ENCODE data around the gene SCIMP.

Gene SCIMP

DNA sequence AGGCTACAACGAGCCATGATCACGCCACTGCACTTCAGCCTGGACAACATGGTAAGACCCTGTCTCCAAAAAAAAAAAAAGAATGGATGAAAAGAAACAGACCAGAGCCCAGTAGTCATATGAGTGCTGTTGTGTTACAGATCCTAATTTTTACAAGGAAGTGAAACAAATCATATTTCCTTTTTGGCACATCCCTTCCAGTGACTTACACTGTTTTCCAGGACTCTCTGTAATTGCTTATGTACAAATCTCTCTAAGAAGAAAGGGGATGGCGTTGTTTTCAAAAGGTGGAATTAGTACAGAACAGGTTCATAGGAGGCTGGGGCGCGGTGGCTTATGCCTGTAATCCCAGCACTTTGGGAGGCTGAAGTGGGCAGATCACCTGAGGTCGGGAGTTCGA is 23.2 kb downstream of the SCIMP start:
- no peak for TF ChIP-seq ZFX (IDR thresholded peaks at IDR 0.05; ENCODE audit: borderline replicate concordance)
- no peak for TF ChIP-seq CTCF (IDR thresholded peaks at IDR 0.05)
- no peak overlapping the region for H3K27ac ChIP-seq

- TF ChIP-seq ZFX (IDR thresholded peaks at IDR 0.05; ENCODE audit: borderline replicate concordance) = no peak
- no peak for TF ChIP-seq CTCF (IDR thresholded peaks at IDR 0.05)
- H3K27ac ChIP-seq = no peak overlapping the region
Measured at GRCh38 chr17:5210614-5211252, 23.9 kb downstream of the SCIMP start.

DNA sequence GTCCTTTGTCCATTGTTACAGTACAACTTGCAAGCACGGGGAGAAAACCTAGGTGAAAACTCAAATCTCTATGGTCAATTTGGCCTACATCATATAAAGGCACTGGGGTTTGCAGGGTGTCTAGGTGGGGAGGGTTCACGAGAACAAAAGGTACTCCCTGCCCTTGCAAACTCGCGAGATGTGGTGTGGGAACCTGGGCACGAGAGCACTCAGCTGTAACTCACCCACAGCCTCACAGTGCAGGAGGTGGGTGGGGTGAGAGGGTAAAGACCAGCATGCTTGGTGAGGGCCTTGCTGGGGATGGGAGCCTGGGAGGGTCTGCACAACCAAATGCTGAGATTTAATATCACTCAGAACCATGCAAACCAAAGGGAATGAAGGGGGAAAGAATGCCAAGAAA is 24.6 kb downstream of the SCIMP start:
- H3K27ac ChIP-seq = no peak overlapping the region
- TF ChIP-seq ZFX (IDR thresholded peaks at IDR 0.05; ENCODE audit: borderline replicate concordance) (no peak), CTCF (IDR thresholded peaks at IDR 0.05) (no peak)

DNA sequence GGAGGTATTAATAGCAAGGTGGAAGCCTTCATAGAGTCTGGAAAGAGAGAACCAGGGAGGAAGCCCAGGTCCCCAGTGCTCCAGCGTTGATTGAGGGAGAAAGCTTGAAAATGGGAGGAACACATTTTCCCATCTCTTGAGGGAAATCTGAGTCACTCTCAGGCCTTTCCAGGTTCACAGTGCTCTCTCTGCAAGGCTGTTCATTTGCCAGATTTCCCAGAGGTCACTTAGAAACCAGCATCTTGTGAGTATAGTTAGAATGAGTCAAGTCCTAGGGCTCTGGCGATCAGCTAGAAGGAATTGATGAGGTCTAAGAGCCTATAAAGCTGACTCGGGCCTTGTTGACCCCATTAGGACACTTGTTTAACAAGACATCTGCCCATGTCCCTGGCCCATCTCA is 25.3 kb downstream of the SCIMP start:
- no peak for TF ChIP-seq CTCF (IDR thresholded peaks at IDR 0.05)
- no peak for TF ChIP-seq ZFX (IDR thresholded peaks at IDR 0.05; ENCODE audit: borderline replicate concordance)
- H3K27ac ChIP-seq = no peak overlapping the region

DNA sequence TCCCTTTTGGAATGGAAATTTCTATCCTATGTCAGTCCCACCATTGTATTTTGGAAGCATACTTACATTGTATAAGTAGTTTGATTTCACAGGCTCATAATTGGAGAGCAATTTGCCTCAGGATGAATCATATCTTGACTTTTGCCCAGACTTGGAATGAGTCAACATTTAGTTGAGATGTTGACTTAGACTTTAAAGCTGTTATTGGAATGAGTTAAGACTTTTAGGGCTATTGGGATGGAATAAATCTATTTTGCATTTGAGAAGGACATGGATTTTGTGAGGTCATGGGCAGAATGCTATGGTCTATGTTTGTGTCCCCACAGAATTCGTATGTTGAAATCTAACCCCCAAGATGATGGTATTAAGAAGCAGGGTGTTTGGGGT is 30.8 kb downstream of the SCIMP start:
- no peak overlapping the region for H3K27ac ChIP-seq
- TF ChIP-seq ZFX (IDR thresholded peaks at IDR 0.05; ENCODE audit: borderline replicate concordance) = no peak
- no peak for TF ChIP-seq CTCF (IDR thresholded peaks at IDR 0.05)

DNA sequence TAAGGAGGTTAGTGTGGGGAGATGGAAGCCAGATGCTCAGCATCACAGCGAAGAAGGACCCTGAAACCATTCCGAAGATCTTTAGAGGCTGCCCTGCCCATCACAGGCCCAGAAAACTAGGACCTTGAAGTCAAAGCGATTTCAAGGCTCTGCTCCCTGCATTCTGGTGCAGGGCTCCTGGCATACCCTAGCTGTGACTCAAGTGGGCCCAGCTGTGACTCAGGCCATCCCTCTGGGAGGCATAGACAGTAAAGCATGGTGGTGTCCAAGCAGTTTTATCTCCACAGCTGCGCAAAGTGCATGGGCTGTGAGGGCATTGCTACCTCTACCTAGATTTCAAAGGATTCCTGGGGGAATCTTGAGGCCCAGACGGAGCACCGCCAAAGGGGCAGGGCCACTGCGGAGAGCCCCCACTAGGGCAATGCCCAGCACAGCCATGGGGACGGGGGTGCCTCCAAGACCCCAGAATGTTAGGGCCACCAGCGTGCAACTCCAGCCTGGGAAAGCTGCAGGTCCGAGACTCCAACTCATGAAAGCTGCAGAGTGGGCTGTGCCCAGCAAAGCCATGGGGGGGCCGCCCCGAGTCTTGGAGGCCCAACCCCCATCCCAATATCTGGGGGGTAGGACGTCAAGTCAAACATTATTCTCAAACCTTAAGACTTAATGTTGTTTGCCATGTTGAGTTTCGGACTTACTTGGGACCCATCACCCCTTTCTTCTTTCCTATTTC is 31.3 kb downstream of the SCIMP start:
- H3K27ac ChIP-seq = no peak overlapping the region
- TF ChIP-seq CTCF (IDR thresholded peaks at IDR 0.05) (no peak), ZFX (IDR thresholded peaks at IDR 0.05; ENCODE audit: borderline replicate concordance) (no peak)

GRCh38 chr17:5201011-5201410 is 33.6 kb downstream of the SCIMP start:
- no peak for TF ChIP-seq CTCF (IDR thresholded peaks at IDR 0.05)
- no peak for TF ChIP-seq ZFX (IDR thresholded peaks at IDR 0.05; ENCODE audit: borderline replicate concordance)
- H3K27ac ChIP-seq = peak overlapping the region; percentile 42

All from 22Rv1 (cell line).